Ecto neural progenitor cell (in vitro differentiated cells): ENCODE data around the gene WDFY2.
"Not testable (repeated sequence)": the region's sequence is repeated elsewhere in the genome, so short reads cannot be mapped to it uniquely, and the experiment has no call there.

Experiments
- DNase-seq: peaks from one replicate; pipeline ENCODE4 v3.0.0-alpha.2; 2018; ENCODE audit warnings: low spot score

Gene WDFY2

DNA sequence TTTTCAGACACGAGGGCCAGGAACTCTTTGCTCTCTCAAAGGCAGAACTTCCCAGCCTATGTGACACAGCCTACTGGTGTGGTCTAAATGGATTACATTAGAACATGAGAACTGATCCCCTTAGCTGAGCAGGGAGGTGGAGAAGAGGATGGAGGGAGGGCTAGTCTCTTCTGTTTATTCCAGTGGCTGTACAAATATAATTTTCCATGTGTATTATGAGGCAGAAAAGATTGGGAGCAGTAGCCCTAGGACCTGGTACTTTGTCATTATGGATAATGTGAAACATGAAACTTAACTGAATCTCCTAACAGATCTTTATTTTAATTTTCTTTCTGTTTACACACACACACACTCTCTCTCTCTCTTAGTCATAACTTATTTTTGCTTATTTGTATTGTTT is 82.1 kb downstream of the WDFY2 start:
- DNase-seq = no peak

DNA sequence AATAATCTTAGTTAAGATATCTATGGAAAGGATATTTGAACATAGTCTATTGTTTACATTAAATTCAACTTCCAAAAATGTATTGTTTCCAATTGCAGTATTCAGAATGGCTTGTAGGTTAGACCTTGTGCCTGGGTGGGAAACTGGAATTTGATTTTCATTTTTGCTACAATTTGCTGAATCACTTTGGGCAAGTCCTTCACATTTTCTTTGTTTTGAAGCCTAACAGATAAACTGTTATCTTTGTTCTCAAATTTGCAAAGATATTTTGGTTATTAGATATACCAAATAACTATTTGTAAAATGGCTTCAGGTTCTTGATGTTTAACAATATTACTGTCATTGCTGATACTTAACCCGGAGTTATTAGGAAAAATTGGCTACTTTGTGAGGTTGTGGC is 82.6 kb downstream of the WDFY2 start:
- no peak for DNase-seq

DNA sequence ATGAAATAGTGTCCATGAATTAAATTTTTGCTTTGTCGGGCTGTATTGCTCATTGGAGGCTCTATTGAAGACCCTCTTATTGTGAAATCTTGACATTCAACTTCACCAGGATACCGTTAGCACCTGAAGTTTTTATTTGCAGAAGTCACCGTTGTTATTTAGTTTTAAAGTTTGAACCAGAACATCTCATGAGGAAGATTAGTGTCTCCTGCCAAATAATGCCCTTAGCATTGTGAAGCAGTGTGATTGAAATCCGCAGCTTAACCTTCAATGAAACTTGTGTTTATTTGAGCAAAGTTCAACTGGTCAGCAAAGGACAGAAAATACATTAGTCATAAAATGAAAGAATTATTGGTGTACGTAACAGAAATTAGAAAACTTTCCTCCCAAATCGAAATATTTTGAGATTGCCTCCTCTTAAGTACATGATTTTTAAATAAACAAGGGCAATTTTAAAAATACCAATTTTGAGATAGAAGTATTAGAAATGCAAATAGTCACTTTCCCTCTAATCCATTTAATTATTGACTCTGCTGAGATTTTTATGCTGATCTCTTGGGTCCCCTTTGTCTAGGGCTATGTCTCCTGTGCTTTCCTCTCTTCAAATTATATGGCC is 84.4 kb downstream of the WDFY2 start:
- no peak for DNase-seq

DNA sequence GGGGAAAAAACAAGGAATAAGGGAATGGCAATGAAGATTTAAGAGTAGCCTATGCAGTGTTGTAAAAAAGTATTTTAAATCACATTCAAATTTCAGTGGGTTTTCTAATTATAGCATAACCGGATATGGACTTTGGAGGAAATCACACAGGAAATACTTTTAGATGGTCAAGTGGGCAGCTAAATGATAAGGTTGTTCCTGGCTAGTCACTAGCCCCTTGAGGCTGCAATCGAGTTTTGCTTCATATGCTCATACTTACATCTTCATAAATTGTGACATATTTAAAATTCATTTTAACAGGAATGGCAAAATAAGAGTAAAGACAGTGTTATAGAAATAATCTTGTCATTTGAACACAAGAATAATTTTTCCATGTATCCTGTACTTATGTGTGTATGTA is 88.9 kb downstream of the WDFY2 start:
- DNase-seq = no peak

DNA sequence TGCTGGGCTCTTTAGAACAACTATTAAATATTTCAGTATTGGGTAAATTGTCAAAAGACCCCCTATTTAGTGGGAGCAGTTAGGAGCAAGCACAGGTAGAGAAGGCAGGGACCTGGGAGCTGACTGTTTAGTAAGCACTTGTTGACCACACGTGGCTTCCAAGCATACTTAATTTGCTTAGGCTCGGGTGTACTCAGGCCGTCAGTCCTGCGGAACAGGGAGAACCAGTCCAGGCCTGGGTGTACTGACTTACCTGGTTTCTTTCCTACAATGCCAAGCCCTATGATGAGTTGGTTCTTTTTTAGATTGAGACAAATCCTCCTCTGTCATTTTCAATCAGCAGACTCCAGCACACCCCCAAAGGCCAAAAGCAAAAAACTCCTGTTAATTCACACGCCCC is 90.0 kb downstream of the WDFY2 start:
- no peak for DNase-seq

DNA sequence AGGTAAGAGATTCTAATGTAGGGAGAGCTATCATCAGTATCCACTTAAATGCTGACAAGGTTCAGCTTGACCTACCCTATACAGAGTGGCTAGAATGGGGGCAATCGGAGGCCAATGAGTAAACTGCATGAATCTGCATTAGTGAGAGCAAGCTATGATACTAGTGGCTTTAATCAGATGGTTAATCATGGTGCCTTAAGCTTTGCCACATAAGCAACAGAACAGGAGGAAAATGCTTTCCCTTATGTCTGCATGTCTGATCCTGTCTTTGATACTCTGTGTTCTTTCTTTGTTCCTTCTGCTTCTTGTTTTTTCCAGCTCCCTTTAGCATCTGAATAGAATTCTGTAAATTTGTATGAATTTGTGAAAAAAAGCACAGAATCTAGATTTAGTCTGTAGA is 91.1 kb downstream of the WDFY2 start:
- DNase-seq = no peak

DNA sequence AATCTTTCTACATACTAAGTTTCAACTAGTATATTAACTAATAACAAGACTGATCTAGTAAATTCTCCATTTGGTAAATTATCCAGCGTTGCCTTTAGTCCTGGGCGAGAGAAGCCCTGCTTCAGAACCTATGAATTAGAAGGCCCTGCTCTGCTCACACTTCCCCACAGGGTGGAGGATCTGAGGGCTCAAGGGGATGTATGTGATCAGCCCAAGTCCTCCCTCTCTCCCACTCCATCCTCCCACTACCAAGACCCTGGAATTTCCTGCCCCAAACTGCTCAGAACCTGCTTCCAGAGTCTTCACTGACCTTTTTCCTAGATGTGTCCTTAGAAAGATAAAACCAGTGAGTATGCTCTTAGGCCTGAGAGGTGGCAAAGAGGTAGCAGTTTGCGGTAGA is 91.6 kb downstream of the WDFY2 start:
- no peak for DNase-seq

DNA sequence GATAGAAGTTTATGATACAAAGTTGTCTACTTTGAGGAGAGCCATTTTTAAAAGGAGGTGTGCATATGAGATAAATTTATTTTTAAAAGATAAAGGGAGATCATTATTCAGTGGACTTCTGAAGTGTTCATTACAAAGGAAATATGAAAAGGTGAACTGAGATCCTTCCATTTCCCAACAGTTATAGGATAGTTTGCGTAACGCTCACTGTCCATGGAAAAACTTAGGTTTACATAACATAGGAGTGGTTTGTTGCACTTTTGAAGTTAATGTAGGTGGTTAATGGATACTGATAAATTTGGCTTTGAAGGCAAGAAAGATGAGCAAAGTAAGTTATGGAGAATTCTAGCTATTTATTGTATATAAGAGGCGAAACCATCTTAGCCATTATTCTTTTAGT is 92.5 kb downstream of the WDFY2 start:
- no peak for DNase-seq

DNA sequence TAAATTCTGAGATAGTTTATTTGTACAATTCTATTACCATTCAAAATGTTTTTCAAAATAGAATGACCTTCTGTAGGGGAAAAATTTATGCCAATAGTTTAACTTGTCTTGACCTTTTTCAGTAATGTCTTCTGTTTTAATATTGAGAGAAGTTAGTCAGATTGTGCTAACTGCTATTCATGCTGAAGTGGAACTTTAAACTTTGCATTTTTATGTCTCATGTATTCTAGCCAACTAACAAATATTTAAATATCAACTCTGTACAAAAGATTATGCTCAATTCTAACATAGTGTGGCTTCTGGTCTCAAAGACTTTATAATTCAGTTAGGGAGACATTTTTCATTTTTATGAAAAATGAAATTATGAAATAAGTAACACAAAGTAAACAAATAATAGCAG is 94.2 kb downstream of the WDFY2 start:
- DNase-seq = no peak

DNA sequence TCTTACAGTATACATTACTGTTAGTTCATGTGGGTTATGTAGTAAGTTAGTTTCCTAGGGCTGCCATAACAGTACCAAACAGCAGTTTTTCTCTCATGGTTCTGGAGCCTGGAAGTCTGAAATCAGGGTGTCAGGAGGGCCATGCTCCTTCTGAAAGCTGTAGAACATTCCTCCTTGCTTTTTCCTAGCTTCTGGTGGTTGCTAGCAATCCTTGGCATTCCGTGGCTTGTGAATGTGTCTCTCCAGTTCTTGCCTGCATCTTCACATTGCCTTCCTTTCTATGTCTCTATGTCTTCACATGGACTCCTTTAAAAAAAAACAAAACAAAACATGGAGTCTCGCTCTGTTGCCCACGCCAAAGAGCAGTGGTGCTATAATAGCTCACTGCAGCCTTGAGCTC is 95.4 kb downstream of the WDFY2 start:
- no peak for DNase-seq

DNA sequence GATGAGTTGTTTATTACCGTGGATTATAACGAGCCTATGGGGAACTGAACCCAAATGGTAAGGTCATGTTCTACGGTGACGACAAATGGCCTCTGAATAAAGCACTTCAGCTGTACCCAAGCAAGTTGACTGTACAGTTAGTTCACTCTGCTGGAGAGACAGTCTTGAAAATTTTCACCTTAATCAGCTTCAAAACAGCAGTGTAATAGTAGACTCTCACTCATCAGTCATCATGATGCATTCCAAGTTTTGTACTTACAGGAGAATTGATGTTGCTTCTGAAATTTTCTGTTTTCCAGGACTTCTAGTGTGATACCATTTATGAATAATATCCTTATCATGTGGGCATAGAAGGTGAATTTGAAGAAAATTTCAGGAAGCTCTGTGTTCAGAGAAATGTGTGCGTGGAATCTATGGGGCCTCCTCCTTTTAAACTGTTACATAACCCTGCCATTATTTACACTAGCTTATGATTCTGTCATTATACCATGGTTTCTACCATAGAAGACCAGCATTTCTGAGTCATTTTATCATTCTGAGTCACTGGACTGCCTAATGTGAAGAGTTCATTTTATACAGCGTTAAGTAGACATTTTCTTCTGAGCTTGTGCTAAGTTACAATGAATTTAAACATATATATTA is 96.9 kb downstream of the WDFY2 start:
- no peak for DNase-seq

DNA sequence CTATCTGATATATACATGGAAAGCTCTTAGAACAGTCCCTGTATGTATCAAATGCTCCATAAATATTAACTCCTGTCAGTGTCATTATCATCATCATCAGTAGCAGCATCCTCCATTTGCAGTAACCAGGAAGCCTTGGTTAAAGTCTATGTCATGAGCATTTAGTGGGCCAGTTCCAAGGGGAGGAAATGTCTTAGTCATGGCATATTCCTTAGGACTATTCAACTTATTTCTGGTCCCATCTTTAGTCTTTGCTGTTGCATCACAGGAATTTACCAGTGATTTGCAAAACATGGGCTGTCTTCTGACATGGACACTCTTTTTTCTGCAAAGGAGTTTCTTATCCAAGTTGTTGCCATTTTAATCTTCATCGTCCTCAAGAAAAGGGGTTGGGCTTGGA is 98.4 kb downstream of the WDFY2 start:
- no peak for DNase-seq

DNA sequence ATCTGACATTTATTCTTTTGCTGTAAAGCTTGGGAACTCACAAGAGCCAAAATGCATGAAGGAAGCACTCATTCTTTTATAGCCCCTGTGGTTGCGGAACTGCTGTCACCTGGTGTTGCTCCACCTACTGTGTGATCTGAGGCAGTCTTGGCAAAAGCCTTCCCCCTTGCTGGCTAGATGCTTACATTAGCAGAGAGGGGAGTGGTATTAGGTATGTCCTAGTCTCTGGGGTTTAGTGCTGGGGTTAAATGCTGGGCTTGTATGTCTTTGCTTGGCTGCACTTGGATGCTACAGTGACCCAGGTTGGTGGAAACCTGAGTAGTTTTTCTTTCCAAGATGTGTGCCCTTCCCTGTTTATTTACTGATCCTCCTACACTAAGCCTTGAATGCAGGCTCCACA is 99.3 kb downstream of the WDFY2 start:
- DNase-seq = no peak

DNA sequence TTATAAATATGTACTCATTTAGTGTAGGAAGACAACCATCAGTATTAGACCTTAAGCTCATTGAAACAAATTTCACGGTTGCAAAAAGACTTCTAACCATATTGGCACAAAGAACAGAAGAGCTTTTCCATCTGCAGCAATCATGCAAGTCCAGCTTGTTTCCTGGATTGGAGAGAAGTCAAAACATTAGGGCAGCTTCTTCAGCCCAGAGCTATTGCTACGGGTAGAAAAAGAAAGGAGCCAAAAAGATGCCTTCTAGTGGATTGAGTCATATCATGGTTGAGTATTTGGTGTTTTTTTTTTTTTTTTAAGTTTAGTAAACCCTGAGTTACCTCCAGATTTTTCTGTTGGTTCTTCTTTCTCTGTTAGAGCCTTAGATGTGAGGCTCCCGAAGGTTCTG is 99.8 kb downstream of the WDFY2 start:
- no peak for DNase-seq

DNA sequence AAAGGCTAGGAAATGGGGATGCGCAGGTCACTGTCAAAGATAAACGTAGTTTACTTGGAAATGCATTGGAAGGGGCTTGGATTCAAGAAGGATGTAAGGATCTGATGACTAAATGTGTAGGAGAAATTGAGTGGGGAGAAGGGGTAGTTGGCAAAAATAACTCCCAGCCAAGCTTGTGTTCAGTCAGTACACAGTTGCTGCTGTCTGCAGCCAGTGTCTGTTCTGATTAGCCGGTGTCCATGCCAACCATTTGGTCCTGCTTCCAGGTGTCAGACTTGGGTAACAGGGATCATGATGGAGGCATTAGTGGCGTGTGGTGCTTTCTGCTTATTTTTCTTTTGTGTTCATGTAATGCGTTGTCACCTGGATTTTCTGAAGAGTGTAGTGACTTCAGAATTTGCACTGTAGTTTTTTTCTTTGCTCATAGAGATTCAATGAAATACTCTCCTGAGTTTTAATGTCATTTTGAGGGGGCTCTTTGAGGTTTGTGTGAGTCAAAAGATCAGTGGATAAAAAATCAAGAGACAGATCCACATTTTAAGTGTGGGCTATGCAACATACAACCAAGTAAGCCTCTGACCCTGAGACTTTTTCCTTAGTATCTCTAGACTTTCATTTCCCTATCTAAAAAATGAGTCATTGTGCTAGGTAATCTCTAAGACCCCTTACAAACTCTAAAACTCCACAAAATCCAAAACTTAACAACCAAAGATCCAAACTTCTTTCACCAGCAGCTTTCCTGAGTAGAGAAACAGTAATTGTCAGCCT is 103.9 kb downstream of the WDFY2 start:
- no peak for DNase-seq

DNA sequence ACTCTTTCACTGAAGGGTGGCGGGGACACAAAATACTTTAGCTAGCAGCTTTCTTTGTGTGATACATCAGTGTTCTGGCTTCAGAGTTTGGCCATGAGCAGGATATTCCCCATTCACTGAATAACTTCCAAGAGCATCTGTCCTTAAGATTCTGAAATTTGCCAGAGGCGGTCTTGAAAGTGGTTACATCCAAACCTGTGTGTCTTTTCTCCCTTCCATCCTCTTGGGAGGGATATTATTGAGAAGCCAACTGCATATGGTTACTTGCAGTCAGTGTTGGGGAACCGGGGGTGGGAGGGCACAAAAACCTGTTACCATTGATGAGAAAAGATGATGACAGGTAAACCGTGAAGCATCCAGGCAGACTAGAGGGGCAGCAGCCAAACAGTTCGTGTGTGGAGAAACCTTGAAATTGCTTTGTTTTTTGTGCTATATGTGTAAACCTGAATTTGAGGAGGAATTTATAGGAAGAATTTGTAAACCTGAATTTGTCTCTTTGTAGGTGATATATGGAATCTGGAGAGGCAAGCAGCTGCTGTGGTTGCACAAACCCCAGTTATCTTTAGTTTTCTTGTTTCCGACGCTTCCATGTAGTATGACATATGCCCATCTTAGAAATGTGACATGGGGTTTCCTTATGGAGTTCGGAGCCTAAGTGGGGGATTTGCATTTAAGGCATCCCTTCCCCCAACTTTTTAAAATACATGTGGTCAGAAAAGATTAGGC is 104.8 kb downstream of the WDFY2 start:
- no peak for DNase-seq

DNA sequence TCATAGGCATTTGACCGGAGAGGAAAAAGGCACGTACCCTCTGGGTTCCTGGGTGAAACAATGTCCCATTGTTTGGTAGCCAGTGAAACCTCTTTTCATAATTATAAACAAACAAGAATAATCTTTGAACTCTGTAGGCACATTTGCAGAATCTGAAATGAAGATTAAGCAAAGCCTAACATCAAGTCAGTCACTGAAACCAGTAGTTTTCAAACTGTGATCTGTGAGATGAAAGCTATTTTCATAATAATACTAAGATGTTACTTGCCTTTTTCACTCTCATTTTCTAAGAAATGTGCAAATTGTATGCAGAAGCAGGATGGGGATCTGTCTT is 105.4 kb downstream of the WDFY2 start:
- DNase-seq = no peak

DNA sequence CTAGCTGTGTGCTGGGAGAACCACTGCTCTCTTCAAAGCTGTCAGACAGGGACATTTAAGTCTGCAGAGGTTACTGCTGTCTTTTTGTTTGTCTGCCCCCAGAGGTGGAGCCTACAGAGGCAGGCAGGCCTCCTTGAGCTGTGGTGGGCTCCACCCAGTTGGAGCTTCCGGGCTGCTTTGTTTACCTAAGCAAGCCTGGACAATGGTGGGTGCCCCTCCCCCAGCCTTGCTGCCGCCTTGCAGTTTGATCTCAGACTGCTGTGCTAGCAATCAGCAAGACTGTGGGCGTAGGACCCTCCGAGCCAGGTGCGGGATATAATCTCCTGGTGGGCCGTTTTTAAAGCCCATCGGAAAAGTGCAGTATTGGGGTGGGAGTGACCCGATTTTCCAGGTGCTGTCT is 111.4 kb downstream of the WDFY2 start:
- DNase-seq = not testable (repeated sequence)

DNA sequence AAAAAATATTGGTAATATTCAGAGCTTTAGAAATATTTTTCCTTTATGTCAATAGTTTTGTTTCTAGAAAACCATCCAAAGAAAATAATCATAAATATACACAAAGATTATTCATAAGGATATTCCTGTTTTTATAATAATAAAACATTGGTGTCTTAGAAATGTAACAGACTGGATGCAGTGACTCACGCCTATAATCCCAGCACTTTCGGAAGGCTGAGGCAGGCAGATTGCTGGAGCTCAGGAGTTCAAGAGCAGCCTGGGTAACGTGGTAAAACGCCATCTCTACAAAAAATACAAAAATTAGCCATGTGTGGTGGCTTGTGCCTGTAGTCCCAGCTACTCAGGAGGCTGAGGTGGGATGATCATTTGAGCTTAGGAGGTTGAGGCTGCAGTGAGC is 112.9 kb downstream of the WDFY2 start:
- no peak for DNase-seq

DNA sequence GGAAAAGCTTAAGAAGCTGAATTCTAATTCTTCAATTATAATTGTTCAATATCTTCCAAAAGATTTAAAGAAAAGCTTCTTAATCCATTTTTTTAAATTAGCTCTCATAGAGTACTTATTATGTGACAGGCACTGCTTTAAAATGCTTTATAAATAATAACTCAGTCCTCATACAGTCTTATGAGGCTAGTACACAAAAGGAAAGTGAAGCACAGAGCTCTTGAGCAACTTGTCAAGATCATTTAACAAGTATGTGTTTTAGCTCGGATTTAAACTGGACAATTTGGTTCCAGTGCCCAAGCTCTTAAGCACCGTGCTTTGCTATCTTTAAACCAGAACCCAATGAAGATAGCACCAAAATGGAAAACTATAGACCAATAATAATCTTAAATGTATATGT is 113.6 kb downstream of the WDFY2 start:
- DNase-seq = no peak

DNA sequence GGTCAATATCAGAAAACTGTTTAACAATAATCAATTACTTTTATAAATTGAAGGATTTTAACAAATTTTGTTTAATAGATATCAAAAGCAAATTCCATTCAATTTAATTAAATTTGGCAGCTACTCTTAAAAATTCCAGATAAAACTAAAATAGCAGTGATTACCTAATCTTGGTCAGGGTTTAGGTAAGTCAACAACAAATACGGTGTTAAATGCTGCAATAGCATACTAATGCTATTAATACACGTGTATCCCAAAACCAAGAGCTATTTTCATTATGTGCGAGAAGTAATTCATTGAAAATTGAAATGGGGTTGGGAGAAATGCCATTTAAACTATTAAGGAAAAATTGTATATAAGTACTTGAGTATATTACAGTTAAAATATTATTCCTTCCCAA is 114.1 kb downstream of the WDFY2 start:
- no peak for DNase-seq

DNA sequence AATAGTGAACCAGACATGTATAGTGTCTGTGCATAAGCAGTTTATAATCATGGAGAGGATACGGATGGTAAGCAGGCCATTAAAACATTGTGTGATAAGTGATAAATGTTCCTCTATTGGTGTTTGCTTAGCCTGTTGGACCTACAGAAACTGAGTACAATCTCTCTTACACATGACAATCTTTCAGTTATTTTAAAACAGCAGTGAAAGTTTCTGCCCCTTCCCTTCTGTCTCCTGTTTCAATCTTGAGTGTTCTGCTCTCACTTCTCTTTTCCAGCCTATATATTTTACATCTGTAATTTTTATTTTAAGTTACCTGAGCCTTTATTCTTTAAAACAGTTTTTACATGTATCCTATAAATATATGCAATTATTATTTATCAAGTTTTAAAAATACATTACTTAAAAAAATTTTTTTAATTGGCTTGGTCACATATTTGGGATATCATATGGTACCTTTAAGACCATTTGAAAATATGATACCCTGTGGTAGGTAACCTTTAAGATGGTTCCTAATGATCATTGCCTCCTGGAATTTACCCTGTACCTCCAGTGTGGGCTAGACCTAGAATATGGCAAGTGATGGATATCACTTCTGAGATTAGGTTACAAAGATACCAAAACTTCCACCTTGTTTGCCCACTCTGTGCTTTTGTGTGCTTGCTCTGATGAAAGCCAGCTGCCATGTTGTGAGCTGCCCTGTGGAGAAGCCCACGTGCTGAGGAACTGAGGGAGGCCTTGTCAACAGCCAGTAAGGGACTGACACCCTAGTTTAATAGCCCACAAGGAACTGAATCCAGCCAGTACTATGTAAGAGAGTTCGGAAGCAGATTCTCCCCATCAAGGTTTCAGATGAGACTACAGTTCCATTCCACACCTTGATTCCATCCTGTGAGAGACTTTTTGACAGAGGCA is 120.4 kb downstream of the WDFY2 start:
- DNase-seq = no peak
